AML-193 (cell line): ENCODE results near the gene MCTP1.

Experiments used
- DNase-seq, 2 experiments: peaks; one replicate each; lab custom pipeline; 2025; lab: John Stamatoyannopoulos, UW

Gene MCTP1

DNA sequence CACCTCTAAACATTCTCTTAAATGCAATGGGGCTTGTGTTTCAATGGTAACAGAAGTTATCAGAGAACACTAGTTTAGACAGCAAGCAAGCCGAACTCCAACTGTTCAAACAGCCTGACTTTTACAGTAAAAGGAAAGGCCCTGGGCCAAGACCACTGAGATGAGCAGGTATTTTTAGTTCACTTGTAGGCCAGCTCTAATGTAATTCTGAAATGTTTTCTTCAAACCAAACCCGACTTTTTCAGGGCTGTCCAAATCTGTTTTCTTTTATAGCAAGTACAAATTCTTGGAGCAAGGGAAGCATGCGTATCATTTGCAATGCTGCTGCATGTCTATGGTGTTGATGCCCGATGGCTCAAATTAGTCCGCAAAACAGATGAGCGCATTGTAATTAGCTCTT is 473.6 kb downstream of the MCTP1 start:
- no peak for DNase-seq

- no peak for DNase-seq
These were observed 474.0 kb downstream of the MCTP1 start for GRCh38 chr5:94810877-94811276.

- no peak for DNase-seq
These were observed 474.6 kb downstream of the MCTP1 start for GRCh38 chr5:94810281-94810680.

DNA sequence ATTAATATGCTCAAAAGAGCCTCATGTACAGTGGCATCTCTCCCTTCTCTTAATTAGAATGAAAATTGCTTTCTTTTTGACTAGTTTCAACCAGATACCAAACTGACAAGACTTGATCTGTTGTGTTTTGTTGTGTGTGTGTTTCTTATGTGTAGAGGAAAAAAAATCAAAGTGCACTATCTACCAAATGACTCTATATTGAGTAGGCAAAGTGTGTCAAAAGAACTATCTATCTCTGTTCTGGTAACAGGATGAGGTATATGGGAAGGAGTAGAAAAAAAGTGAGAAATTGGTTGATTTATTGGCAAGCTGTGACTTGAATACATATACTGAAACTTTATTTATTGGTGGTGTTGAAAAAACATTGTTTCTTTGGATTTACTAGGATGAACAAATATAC is 476.4 kb downstream of the MCTP1 start:
- DNase-seq, result no peak

DNA sequence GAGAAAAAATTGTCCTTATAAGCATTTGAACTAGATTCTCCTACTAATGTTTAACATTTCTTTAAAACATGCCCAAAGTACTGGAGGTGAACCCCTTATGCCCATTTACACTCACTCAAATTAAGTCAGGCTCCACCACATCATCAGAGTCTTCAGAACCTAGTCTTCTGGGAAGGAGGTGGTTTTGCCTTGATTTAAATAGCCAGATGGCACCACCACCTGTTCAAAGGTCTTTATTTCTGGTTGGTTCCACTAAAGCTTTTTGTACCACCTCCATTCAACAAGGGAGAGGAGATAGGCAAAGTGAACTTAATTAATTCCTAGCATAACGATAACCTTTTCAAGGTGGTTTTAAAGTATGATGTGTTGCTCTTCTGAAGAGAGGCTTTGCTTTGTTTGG is 476.9 kb downstream of the MCTP1 start:
- no peak for DNase-seq

DNA sequence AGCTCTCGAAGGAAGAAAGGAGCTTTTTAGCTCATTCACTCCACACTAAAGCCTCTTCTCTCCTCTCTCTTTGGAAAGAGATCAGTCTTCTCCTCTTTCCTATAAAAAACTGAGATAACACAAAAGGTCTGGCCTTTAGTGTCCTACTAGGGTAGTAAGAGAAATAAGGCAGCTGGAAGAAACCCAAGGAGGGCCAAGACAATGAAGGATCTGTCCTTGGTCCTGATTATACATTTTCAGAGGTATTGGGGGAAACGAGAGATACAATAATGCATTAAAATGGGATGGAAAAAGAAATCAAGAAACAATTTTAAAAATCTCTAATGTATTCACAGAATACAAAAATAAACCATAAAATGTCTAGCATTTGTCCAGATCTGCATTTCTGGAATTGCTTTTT is 482.4 kb downstream of the MCTP1 start:
- no peak for DNase-seq

DNA sequence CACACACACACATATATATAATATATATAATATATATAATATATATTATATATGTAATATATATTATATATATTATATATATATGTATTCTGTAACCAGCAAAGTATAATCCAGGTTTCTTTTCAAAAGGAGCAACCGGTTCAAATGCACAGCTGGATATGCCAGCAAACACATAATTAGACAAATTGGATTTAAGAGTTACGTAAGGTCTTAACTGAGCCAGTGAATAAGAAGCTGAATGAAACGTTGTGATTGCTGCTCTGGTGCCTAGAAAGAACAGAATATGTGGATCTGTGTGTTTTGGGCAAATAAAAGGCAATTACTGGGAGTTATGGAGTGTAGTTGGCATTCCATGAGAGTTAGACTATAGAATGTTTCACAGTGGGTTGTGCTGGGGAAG is 488.3 kb downstream of the MCTP1 start:
- DNase-seq, result no peak

- no peak for DNase-seq
These were observed 491.1 kb downstream of the MCTP1 start for GRCh38 chr5:94793816-94794198.

DNA sequence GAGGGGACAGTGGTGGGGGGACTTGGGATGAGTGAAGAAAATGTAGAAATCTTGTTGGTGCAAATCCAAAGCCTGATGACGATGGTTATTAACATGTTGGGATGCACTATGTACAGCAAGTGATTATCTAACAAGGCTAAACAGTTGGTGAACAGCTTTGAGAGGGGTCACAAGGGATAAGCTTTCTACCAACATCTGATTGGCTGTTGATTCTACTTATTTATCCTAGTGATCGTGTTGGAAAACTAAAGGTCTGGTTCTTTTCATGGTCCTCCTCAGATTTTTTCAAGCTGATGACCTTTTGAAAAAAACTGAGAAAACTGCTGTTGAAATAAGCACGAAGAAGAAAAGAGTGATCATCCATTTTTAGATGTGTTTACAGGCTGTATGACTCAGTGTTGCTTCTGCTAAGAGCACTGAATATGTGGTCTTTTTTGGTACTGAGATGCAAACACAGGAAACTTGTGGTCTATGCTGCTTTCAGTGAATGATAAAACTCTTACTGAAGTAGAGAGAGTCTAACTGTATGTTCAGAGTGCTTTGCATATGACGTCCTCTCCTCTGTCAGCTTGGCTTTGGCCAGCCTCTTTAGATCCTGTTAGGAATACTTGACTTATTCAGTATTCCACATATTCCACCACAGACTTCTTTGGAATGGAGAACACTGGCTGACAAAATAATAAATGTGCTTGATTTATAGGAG is 491.6 kb downstream of the MCTP1 start:
- DNase-seq, result peak in 1 of 2 experiments; percentile 5

DNA sequence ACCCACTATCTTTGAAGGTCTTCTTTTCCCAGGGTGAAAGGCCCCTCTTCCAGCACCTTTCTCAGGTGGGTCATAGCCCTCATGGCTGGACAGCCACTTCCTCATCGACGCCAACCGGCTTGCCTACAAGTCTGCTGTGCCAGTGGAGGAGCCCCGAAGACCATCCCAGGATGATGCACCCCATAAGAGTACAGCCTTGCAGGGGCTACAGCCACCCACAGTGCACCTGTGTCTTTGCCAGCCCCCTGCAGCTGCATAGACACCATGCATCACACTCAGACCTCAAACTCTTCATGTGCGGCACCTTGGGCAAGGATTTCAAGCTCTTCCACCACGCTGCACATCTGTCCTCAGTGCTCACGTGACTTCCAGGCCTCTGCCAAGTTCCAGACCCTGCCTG is 493.1 kb downstream of the MCTP1 start:
- DNase-seq, result no peak

- no peak for DNase-seq
These were observed 496.4 kb downstream of the MCTP1 start for GRCh38 chr5:94788527-94788926.

DNA sequence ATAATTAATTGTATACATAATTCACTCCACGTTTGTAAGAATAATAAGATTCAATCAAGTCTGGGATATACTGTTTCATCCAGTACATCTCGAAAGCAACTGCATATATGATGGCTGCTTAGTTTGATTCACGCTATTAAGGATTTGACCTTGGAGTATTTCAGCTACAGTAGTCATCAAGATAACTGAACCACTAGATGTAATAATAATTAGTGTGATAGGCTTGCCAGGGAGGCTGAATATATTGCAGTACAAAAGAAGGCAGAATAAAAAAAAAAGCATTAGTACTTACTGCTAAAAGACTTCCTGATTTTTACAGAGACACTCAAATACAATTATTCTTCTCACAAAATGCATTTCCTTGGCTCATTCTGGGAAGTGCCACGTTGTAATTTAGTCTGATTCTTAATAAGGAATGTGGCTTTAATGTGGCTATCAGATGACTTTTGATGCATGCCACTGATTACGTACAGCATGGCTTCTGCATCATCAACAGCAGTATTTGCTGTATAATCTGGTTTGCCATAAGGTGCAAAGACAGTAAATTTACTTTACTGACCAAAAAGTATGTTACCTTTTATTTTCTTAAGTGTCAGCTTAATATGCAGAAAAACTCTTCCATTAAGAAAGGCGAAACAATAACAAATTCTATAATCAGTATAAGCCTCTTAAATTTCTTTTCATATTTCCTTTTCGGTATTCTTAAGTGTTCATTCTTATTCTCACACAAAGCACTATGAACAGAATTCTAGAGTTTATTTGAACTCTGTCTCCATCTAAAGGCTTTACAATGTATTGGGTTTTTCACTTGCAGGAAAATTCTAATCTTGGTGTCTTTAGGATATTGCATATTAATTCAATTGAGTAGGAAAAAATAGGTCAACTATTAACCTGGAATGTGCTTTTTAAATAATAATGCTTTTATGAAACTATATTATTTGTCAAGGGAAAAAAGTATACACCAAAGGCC is 500.1 kb downstream of the MCTP1 start:
- no peak for DNase-seq

- no peak for DNase-seq
These were observed 502.5 kb downstream of the MCTP1 start for GRCh38 chr5:94782383-94782782.

DNA sequence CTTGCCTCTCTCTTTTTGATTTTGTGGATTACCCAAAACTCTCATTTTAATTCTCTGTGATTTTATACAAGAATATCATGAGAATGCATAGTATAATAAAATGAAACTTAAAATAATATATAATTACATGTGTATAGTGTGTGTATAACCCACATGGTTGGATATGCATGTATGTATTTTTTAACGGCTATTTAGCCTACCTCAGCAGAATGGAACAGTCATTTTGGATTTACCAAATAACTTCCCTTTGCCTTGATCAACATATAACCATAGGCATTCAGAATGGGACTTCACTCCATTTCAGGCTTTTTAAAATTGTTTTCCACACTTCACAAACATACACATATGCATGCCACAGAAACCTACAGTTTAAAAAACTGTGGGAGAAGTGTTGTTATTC is 505.2 kb downstream of the MCTP1 start:
- no peak for DNase-seq

DNA sequence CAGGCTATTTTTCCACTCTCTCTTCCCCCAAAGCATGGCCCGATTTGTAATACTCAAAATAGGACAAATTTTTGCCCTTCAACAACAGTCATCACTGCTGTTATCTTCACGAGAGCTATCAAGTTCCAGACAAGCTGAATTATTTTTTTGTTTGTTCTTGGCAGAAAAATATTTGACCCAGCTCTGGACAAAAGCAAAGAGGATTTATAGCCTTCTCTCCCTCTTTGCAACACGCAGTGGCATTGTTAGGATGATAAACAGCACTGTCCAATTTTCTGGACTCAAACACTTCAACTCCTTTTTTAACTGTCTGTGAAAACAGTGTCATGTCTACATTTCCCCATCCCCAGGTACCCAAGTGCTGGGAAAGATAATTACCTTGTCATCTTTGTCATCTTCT is 506.2 kb downstream of the MCTP1 start:
- no peak for DNase-seq

GRCh38 chr5:94778299-94778698 is 506.6 kb downstream of the MCTP1 start:
- DNase-seq, result no peak

- DNase-seq, result no peak
These were observed 507.6 kb downstream of the MCTP1 start for GRCh38 chr5:94777056-94777880.

GRCh38 chr5:94776167-94776566 is 508.7 kb downstream of the MCTP1 start:
- no peak for DNase-seq

DNA sequence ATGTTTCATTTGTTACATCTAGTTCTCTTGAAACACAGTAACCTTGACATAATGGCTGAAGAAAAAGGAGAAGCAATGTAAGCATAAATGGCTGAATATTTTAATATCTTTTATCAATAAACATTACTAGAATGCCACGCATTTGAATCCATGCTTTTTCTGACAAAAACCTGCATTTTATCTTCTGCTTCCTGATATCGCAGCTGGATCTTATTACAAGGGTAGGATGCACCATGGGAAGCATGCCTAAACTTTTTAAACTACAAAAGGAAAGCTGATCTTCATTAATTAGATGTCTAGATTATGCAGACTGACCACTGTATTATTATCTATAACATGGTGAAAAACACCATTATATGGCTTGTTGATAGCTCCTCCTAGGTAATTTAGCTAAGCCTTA is 509.8 kb downstream of the MCTP1 start:
- no peak for DNase-seq

DNA sequence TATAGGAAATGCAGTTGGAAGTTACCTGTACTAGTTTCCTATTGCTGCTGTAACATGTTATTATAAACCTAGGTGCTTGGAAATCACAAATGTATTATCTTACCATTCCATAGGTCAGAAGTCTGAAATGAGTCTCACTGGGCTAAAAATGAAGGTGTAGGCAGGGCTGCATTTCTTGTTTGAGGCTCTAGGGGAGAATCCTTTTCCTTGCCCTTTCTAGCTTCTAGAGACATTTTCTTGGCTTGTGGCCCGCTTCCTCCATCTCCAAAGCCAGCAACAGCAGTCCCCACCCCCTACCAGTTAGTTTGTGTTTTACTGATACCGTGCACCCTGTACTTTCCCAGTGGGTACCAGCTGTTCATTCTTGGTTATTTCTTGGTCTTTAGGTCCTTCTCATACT is 513.2 kb downstream of the MCTP1 start:
- no peak for DNase-seq

GRCh38 chr5:94769996-94770395 is 514.9 kb downstream of the MCTP1 start:
- no peak for DNase-seq

GRCh38 chr5:94761786-94762185 is 523.1 kb downstream of the MCTP1 start:
- DNase-seq, result no peak
